HG02943 (cell line): Measurements from ENCODE around the gene RASGRP3.
A peak's percentile ranks its signal among the peaks of the same experiment; 100 is the strongest.
"Not testable (repeated sequence)": the region's sequence is repeated elsewhere in the genome, so short reads cannot be mapped to it uniquely, and the experiment has no call there.

ENCODE experiments used
- ATAC-seq: cut with Tn5 transposase; IDR thresholded peaks from one replicate; pipeline ENCODE4 v1.9.1; 2021; ENCODE audit warnings: mild to moderate bottlenecking, low read depth, moderate library complexity; ENCODE audit not compliant: unreplicated experiment

The RASGRP3 gene

GRCh38 chr2:33476131-33476792 lies at the start of gene RASGRP3:
RASGRP3 (plus strand) TSS chr2:33476649; CDS start chr2:33515137, 38,488 bp downstream.
- peak; percentile 57 for ATAC-seq

- ATAC-seq, result no peak
Observed at GRCh38 chr2:33426666-33427231, 49.7 kb upstream of the RASGRP3 start.

- no peak for ATAC-seq
Observed at GRCh38 chr2:33430077-33430476, 46.4 kb upstream of the RASGRP3 start.

GRCh38 chr2:33430856-33431255 lies 45.6 kb upstream of the RASGRP3 start:
- no peak for ATAC-seq

- no peak for ATAC-seq
Observed at GRCh38 chr2:33432871-33433270, 43.6 kb upstream of the RASGRP3 start.

GRCh38 chr2:33433279-33434235 lies 42.9 kb upstream of the RASGRP3 start:
- no peak for ATAC-seq

GRCh38 chr2:33435518-33435917 lies 40.9 kb upstream of the RASGRP3 start:
- no peak for ATAC-seq

- ATAC-seq, result no peak
Observed at GRCh38 chr2:33436083-33436482, 40.4 kb upstream of the RASGRP3 start.

- no peak for ATAC-seq
Observed at GRCh38 chr2:33437297-33437696, 39.2 kb upstream of the RASGRP3 start.

- ATAC-seq, result no peak
Observed at GRCh38 chr2:33437815-33438214, 38.6 kb upstream of the RASGRP3 start.

GRCh38 chr2:33441235-33441810 lies 35.1 kb upstream of the RASGRP3 start:
- ATAC-seq, result peak; percentile 89

- not testable (repeated sequence) for ATAC-seq
Observed at GRCh38 chr2:33442052-33442451, 34.4 kb upstream of the RASGRP3 start.

- no peak for ATAC-seq
Observed at GRCh38 chr2:33442528-33443079, 33.8 kb upstream of the RASGRP3 start.

- no peak for ATAC-seq
Observed at GRCh38 chr2:33443274-33443829, 33.1 kb upstream of the RASGRP3 start.

- ATAC-seq, result no peak
Observed at GRCh38 chr2:33444967-33445366, 31.5 kb upstream of the RASGRP3 start.

GRCh38 chr2:33448220-33448899 lies 28.1 kb upstream of the RASGRP3 start:
- ATAC-seq, result no peak

- ATAC-seq, result no peak
Observed at GRCh38 chr2:33451214-33451613, 25.2 kb upstream of the RASGRP3 start.

- no peak for ATAC-seq
Observed at GRCh38 chr2:33451825-33452224, 24.6 kb upstream of the RASGRP3 start.

GRCh38 chr2:33452545-33452944 lies 23.9 kb upstream of the RASGRP3 start:
- ATAC-seq, result no peak
